Rectal smooth muscle tissue (tissue), 1 donor: ENCODE results near the gene ADH7.
"Not testable (repeated sequence)": the region's sequence is repeated elsewhere in the genome, so short reads cannot be mapped to it uniquely, and the experiment has no call there.

Experiments used
- H3K27ac ChIP-seq: one replicate; pipeline ENCODE4 v1.7.0; 2013; ENCODE audit warnings: low read depth, low read length, inconsistent platforms
- H3K27me3 ChIP-seq: one replicate; pipeline ENCODE4 v1.7.0; 2013; ENCODE audit warnings: low read length; ENCODE audit not compliant: control insufficient read depth, insufficient read depth
- H3K36me3 ChIP-seq: one replicate; pipeline ENCODE4 v1.7.0; 2013; ENCODE audit warnings: low read length; ENCODE audit not compliant: control insufficient read depth, insufficient read depth
- H3K4me1 ChIP-seq: one replicate; pipeline ENCODE4 v1.7.0; 2013; ENCODE audit warnings: low read length; ENCODE audit not compliant: control insufficient read depth, insufficient read depth
- H3K4me3 ChIP-seq: one replicate; pipeline ENCODE4 v1.7.0; 2013; ENCODE audit warnings: low read length
- H3K9ac ChIP-seq: one replicate; pipeline ENCODE4 v1.7.0; 2013; ENCODE audit warnings: low read length

Gene ADH7

DNA sequence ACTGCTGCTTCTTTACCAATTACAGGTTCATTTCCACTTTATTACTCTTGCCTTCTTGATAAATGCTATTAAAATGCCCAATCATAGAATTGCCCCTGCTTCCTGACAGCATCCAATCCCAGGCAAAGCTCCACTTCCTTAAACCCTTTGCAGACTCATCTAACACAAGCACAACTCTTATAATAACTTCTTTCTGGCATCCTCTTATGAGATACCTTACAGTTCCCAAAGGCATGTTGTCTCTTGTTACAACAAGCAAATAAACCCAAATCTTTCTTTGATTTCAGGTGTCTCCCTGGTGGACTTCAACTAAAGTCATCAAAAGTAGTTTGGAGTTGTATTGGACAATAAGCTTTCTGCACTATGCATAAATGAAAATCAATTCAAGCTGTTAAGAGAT, 22.5 kb upstream of the ADH7 start:
- Histone ChIP-seq H3K36me3 (no peaks in the 10 kb centered on the region), H3K4me1 (no peaks in the 10 kb centered on the region), H3K27ac (no peak overlapping the region), H3K9ac (no peak overlapping the region), H3K4me3 (no peak overlapping the region), H3K27me3 (no peaks in the 10 kb centered on the region)

DNA sequence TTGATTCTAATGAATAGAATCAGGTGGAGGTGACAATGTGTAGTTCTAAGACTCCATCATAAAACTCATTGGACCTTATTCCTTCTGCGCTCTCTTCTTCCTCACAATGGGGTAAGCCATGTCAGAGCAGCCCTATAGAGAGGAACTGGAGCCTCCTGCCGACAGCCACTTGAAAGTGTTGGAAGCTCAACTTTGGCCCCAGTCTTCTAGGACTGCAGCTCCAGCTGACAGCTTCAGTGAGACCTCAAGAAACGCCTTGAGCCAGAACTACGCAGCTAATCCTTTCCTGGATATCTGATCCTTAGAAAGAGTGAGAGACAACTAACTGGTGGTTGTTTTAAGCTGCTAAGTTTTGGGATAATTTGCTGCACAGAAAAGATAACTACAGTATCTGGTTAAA, 22.1 kb upstream of the ADH7 start:
- Histone ChIP-seq H3K27me3 (no peaks in the 10 kb centered on the region), H3K27ac (no peak overlapping the region), H3K4me1 (no peaks in the 10 kb centered on the region), H3K36me3 (no peaks in the 10 kb centered on the region), H3K4me3 (no peak overlapping the region), H3K9ac (no peak overlapping the region)

DNA sequence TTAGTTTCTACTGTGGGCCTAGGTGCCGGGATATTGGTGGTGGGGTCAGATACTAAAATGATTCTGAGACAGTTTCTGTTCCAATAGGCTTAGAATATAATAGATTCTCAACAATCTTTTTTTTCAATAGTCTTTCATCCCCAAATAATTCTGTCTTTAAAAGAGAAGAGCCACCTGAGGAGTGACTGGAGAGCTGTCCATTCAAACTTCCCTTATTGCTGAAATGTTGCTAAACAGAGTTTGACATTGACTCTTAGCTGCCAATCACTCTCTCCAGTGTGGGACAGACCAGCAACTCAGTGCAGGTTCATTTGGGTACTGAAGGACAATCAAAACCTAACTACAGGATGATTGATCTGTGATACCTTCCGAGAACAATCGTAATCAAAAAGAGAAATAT, 12.4 kb upstream of the ADH7 start:
- H3K27ac ChIP-seq: no peak overlapping the region
- no peaks in the 10 kb centered on the region for H3K4me1 ChIP-seq
- H3K27me3 ChIP-seq: no peaks in the 10 kb centered on the region
- H3K36me3 ChIP-seq: no peaks in the 10 kb centered on the region
- H3K4me3 ChIP-seq: no peak overlapping the region
- H3K9ac ChIP-seq: no peak overlapping the region

GRCh38 chr4:99447079-99447478, 11.9 kb upstream of the ADH7 start:
- Histone ChIP-seq H3K4me3 (no peak overlapping the region), H3K4me1 (no peaks in the 10 kb centered on the region), H3K36me3 (no peaks in the 10 kb centered on the region), H3K27me3 (no peaks in the 10 kb centered on the region), H3K9ac (no peak overlapping the region), H3K27ac (no peak overlapping the region)

GRCh38 chr4:99438405-99438780, 3.3 kb upstream of the ADH7 start:
- no peak overlapping the region for H3K4me3 ChIP-seq
- H3K27ac ChIP-seq: no peak overlapping the region
- H3K27me3 ChIP-seq: no peaks in the 10 kb centered on the region
- no peaks in the 10 kb centered on the region for H3K36me3 ChIP-seq
- H3K4me1 ChIP-seq: no peaks in the 10 kb centered on the region
- no peak overlapping the region for H3K9ac ChIP-seq

GRCh38 chr4:99437723-99438404, 2.7 kb upstream of the ADH7 start:
- Histone ChIP-seq H3K27ac (no peak overlapping the region), H3K36me3 (no peaks in the 10 kb centered on the region), H3K4me1 (no peaks in the 10 kb centered on the region), H3K9ac (no peak overlapping the region), H3K27me3 (no peaks in the 10 kb centered on the region), H3K4me3 (no peak overlapping the region)

- no peaks in the 10 kb centered on the region for H3K36me3 ChIP-seq
- H3K4me3 ChIP-seq: no peak overlapping the region
- H3K27ac ChIP-seq: no peak overlapping the region
- H3K9ac ChIP-seq: no peak overlapping the region
- no peaks in the 10 kb centered on the region for H3K4me1 ChIP-seq
- no peaks in the 10 kb centered on the region for H3K27me3 ChIP-seq
These were observed 2.0 kb upstream of the ADH7 start for GRCh38 chr4:99436976-99437722.

DNA sequence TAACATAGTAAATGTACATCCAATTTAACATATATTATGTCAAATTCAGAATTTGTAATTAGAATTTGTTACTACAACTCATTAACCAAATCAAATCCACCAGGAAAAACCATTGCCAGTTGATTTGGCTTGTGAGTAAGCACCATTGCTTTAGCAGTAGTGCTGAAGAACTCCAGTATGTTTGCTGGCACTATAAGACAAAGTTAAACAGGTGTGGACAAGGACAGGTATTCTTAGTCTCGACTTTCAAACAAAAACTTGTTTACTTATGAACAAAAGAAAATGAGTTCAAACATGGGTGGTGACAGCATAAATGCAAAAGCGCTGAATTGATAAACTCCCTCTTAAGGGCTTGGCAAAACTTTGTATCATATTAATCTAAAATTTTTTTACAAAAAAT, 1.3 kb upstream of the ADH7 start:
- no peak overlapping the region for H3K9ac ChIP-seq
- H3K27me3 ChIP-seq: no peaks in the 10 kb centered on the region
- H3K4me3 ChIP-seq: no peak overlapping the region
- H3K36me3 ChIP-seq: no peaks in the 10 kb centered on the region
- no peaks in the 10 kb centered on the region for H3K4me1 ChIP-seq
- H3K27ac ChIP-seq: no peak overlapping the region

GRCh38 chr4:99430106-99430505, 5.0 kb downstream of the ADH7 start:
- Histone ChIP-seq H3K9ac (no peak overlapping the region), H3K36me3 (no peaks in the 10 kb centered on the region), H3K27ac (no peak overlapping the region), H3K4me1 (no peaks in the 10 kb centered on the region), H3K27me3 (no peaks in the 10 kb centered on the region), H3K4me3 (no peak overlapping the region)

- Histone ChIP-seq H3K9ac (no peak overlapping the region), H3K27me3 (no peaks in the 10 kb centered on the region), H3K36me3 (no peaks in the 10 kb centered on the region), H3K27ac (no peak overlapping the region), H3K4me3 (no peak overlapping the region), H3K4me1 (no peaks in the 10 kb centered on the region)
These were observed 18.0 kb downstream of the ADH7 start for GRCh38 chr4:99417125-99417524.

DNA sequence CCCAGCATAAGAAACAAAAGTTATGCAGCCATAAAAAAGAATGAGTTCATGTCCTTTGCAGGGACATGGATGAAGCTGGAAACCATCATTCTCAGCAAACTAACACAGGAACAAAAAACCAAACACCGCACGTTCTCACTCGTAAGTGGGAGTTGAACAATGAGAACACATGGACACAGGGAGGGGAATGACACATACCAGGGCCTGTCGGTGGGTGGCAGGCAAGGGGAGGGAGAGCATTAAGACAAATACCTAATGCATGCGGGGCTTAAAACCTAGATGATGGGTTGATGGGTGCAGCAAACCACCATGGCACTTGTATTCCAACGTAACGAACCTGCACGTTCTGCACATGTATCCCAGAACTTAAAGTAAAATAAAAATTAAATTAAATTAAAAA, 19.4 kb downstream of the ADH7 start:
- not testable (repeated sequence) for H3K27ac ChIP-seq, H3K36me3 ChIP-seq, H3K4me3 ChIP-seq, H3K4me1 ChIP-seq, H3K9ac ChIP-seq, H3K27me3 ChIP-seq

GRCh38 chr4:99414902-99415301, 20.2 kb downstream of the ADH7 start:
- H3K27me3 ChIP-seq: not testable (repeated sequence)

DNA sequence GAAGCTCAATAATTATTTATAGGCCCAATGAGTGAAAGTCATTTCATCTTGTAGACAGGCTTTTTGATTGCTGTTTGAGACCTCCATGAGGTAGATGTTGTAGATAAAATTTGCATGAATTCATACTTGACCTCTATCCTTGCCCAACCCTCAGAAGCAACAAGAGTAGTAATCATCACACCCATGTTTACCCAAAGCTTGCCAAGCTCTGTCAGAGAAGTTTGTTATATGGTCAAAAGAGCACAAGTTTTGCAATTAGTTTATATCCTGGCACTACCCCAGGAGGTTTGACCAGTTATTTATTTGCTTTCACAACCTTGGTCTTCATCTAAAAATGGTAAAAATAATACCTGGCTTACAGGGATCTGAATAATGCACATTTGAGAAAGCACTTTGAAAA, 20.7 kb downstream of the ADH7 start:
- H3K4me1 ChIP-seq: no peaks in the 10 kb centered on the region
- no peaks in the 10 kb centered on the region for H3K27me3 ChIP-seq
- H3K27ac ChIP-seq: no peak overlapping the region
- H3K9ac ChIP-seq: no peak overlapping the region
- H3K36me3 ChIP-seq: no peaks in the 10 kb centered on the region
- no peak overlapping the region for H3K4me3 ChIP-seq

More at GRCh38 chr4:99414902-99415301, 20.2 kb downstream of the ADH7 start:
- H3K9ac ChIP-seq, H3K27ac ChIP-seq, H3K4me1 ChIP-seq, H3K4me3 ChIP-seq, H3K36me3 ChIP-seq: not testable (repeated sequence)
